Stimulated activated CD8-positive, alpha-beta memory T cell treated with anti-CD3 and anti-CD28 coated beads, Interleukin-7, amount 100 ng/mL, for 1 hour (primary cell): ENCODE measurements around the gene ADAM8.

ENCODE experiments used
- DNase-seq, 2 donors: peaks; one replicate each; pipeline ENCODE4 v3.0.0-alpha.2; 2020; ENCODE audit warnings: low read depth in 2 of 2

Gene ADAM8

GRCh38 chr10:133308421-133309099 lies 31.9 kb upstream of the ADAM8 start, which contains the start of the genes TUBGCP2 and ZNF511:
Gene TUBGCP2, minus strand, starts transcription at chr10:133308872. Its CDS starts 5,931 bp downstream, at chr10:133302941.
Gene ZNF511, plus strand, starts transcription at chr10:133308914. Its CDS starts 30 bp downstream, at chr10:133308944.
- DNase-seq: peak; percentile 78 to 80

DNA sequence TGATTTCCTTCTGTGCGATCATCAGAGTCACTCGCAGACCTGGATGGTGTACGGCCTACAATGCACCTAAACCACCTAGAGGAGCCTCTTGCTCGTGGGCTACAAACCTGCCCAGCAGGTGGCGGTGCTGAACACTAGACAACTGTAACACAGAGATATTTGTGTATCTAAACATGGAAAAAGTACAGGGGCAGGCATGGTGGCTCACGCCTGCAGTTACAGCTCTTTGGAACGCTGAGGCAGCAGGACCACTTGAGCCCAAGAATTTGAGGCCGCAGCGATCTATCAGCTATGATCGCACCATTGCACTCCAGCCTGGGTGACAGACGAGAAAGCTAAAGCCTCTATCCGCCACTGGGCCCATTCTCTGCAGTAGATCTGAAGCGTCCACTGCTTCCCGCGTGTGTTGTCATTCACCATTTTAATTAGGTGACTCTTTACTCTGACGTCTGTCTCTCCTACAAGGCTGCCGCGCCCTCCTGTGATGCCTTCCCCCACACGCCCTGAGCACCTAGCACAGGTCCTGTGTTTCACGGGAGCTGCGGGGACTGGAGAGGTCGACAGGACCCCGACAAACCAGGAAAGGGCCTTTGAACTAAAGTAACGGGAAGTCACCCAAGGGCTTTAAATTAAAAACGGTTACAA lies 31.2 kb upstream of the ADAM8 start:
- DNase-seq: peak; percentile 53 to 78

- no peak for DNase-seq
Observed at GRCh38 chr10:133306941-133307379, 30.3 kb upstream of the ADAM8 start.

- no peak for DNase-seq
Observed at GRCh38 chr10:133306097-133306476, 29.4 kb upstream of the ADAM8 start.

DNA sequence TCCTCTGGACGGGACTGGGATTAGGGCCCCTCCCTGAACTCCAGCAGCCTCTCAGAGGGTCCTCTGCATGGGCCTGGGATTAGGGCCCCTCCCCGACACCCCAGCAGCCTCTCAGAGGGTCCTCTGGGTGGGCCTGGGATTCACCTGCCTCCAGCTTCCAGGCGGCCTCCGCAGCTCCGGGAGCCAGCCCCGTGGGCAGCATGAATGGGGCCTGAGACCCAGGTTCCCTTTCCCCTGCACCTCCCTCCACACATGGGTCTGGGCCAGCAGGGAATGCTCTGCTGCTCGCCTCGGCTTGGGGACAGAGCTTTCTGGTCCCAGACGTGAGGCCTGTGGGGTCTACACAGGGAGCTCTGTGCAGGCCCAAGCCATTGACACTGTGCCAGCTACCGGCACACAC lies 26.5 kb upstream of the ADAM8 start:
- no peak for DNase-seq

GRCh38 chr10:133302230-133302629 lies 25.6 kb upstream of the ADAM8 start:
- DNase-seq: no peak

GRCh38 chr10:133299738-133300137 lies 23.1 kb upstream of the ADAM8 start:
- DNase-seq: no peak

DNA sequence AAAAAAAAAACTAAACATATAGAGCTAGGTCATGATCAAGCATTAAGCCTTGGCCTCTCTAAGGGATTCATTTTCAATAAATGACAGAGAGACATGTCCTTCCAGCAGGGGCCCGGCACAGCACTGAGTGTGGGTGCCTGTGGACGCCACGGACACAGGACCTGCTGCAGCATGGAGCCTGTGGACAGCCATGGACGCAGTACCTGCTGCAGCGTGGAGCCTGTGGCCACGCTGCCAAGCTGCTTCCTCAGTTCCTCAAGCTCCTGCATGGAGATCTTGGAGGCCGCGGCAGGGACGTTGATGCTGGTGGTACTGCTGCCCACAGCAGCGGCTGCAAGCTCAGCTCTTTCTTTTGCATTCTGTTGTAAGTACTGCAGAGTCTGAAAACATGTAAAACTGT lies 22.6 kb upstream of the ADAM8 start:
- no peak for DNase-seq

- no peak for DNase-seq
Observed at GRCh38 chr10:133298466-133298865, 21.8 kb upstream of the ADAM8 start.

DNA sequence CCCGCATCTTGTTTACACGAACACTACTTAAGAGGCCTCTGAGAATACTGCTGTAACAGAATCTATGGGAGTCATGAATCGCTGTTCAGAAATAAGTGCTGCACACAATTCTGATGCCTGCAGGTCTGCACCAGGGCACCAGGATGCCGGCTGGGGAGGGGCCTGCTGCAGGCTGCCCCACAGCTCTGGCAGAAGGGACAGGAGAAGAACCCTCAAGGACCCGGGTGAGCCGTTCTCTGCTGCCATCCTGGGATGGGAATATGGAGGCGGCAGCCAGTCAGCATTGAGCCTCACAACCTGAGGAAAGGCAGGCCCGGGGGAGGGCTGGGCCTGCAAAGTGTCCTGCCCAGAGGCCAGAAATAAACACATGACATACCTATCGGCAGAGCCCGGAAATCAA lies 20.8 kb upstream of the ADAM8 start:
- no peak for DNase-seq

DNA sequence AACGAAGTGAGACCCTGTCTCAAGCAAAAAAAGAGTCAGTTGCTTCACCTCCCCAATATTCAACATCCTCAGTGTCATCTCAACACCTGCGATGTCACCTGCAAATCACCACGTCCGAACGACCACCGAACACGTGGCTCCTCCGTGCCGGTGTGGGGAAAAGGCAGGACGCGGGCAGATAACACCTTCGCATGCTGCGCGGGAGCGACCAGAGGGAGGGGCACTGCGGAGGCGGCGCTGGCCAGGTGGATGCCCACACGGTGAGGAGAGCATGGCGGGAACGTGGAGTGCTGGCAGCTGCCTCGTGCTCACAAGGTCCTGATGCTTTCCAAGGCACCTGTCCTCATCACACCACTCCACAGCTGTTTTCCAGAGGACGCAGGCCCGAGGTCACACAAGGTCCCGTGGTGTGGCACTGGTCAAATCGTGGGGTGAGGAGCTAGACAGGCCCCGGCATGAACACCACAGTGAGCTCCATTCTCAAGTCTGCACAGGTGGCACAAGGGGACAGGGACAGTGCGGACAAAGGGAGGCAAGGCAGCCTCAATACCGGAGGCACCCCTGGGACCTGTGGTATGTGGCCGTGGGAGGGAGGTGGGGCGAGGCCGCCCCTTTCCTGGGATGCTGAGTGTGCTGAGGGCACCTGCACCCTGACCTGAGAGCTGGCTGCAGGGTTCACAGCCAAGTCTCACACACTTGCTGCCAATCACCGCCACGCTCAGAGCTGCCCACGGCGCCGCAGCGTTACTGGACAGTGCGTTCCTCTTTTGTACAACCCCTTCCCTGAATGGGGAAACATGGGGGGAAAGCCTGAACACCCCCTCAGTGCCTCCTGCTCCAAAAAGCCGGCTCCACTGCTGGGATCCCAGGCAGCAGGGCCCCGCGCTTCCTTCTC lies 19.0 kb upstream of the ADAM8 start:
- DNase-seq: no peak

DNA sequence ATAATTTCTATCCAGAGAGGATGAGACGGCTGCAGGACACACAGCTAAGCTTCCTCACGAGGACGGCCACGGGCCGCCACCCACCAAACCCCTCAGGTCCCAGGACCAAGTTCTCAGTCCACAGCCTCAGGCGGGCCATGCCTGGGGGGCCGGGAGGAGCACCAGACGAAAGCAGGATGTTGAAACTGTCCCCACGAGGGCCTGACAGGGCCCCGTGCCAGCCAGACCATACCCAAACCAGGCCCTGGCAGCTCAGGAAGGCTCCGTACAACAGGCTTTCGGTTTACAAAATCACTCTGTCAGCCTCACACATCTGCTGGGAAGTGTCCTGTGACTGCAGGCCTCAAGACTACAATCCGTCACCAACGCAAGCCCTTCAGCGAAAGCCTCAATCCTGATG lies 17.5 kb upstream of the ADAM8 start:
- no peak for DNase-seq

DNA sequence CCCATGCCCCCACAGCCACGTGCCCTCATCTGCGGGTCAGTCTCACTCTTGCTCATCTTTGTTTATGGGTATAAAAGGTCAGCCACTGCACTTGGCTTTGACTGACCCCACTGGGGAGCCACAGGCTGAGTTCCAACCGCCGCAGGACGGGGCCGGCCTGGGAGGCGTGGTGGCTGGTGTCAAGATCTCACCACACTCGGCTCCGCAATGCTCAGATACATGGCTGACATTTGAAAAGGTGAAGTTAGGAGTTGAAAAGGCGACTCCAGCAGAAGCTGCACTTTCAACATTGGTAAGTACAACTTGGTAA lies 17.1 kb upstream of the ADAM8 start:
- DNase-seq: no peak

GRCh38 chr10:133292919-133293809 lies 16.5 kb upstream of the ADAM8 start:
- DNase-seq: no peak

GRCh38 chr10:133289761-133290160 lies 13.1 kb upstream of the ADAM8 start:
- DNase-seq: no peak

DNA sequence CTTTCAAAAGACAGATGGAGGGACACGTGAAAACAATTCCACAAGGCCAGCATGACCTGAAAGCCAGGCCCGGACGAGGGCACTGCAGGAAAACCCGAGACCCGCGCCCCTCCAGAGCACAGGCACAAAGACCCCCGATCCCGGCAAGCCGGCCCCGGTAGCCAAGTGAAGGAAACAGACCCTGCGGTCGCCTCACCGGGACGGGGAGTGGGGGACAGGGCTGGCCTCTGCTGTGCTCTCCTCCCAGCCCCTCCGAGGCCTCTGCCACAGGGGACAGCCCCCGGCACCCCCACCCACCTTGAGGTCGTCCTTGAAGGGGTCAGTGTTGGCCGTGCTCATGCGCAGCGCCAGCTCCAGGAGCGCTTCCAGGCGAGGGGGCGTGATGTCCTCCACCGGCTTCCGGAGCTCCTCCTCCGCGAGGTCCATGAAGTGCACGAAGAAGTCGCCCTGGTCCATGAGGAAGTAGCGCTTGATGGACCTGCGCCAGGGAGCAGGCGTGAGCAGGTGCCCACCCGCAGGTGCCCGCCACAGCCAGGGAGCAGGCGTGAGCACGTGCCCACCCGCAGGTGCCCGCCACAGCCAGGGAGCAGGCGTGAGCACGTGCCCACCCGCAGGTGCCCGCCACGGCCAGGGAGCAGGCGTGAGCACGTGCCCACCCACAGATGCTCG lies 11.3 kb upstream of the ADAM8 start:
- DNase-seq: no peak

GRCh38 chr10:133286366-133286765 lies 9.7 kb upstream of the ADAM8 start:
- no peak for DNase-seq

- DNase-seq: no peak
Observed at GRCh38 chr10:133285217-133285616, 8.5 kb upstream of the ADAM8 start.

- no peak for DNase-seq
Observed at GRCh38 chr10:133283931-133284330, 7.3 kb upstream of the ADAM8 start.

GRCh38 chr10:133282846-133283390 lies 6.2 kb upstream of the ADAM8 start:
- DNase-seq: no peak
